Liver (tissue), 3 donors: Measurements from ENCODE around the gene HSPE1.
A peak's percentile ranks its signal among the peaks of the same experiment; 100 is the strongest.

Source experiments
- CTCF ChIP-seq: fragments of 150-350 bp; IDR thresholded peaks from 2 replicates; pipeline ENCODE4 v1.5.1; 2017; ENCODE audit warnings: improper control_type of control experiment, low read depth, low read length; ENCODE audit not compliant: missing input control
- FOXA2 ChIP-seq: IDR thresholded peaks from 2 replicates; pipeline ENCODE4 v1.6.1; 2016; ENCODE audit warnings: antibody characterized with exemption
- GABPA ChIP-seq, 2 donors: IDR thresholded peaks in 1 of 2; conservative IDR thresholded peaks in 1 of 2; 2 replicates each; pipeline ENCODE4 v1.6.1; 2016; ENCODE audit warnings: antibody characterized with exemption in 2 of 2, mild to moderate bottlenecking in 1 of 2, moderate library complexity in 1 of 2
- JUND ChIP-seq, 2 donors: IDR thresholded peaks; 2 replicates each; pipeline ENCODE4 v1.6.1; 2016; ENCODE audit warnings: antibody characterized with exemption in 2 of 2
- MAX ChIP-seq: IDR thresholded peaks from 2 replicates; pipeline ENCODE4 v1.6.1; 2016; ENCODE audit warnings: antibody characterized with exemption
- NR2F2 ChIP-seq: IDR thresholded peaks from 2 replicates; pipeline ENCODE4 v1.6.1; 2016; ENCODE audit warnings: antibody characterized with exemption
- RAD21 ChIP-seq, 2 donors: IDR thresholded peaks; 2 replicates each; pipeline ENCODE4 v1.6.1; 2016; ENCODE audit warnings: antibody characterized with exemption in 2 of 2, mild to moderate bottlenecking in 2 of 2
- REST ChIP-seq: IDR thresholded peaks from 2 replicates; pipeline ENCODE4 v1.6.1; 2016; ENCODE audit warnings: antibody characterized with exemption, mild to moderate bottlenecking
- TAF1 ChIP-seq: conservative IDR thresholded peaks from 2 replicates; pipeline ENCODE4 v1.6.1; 2016; ENCODE audit warnings: antibody characterized with exemption, mild to moderate bottlenecking
- YY1 ChIP-seq: IDR thresholded peaks from 2 replicates; pipeline ENCODE4 v1.6.1; 2016; ENCODE audit warnings: antibody characterized with exemption, mild to moderate bottlenecking
- ZBTB33 ChIP-seq: IDR thresholded peaks from 2 replicates; pipeline ENCODE4 v1.6.1; 2016; ENCODE audit warnings: antibody characterized with exemption
- donor health status: healthy.
- donor health status: healthy.

GRCh38 chr2:197499594-197500502, at the start of gene HSPE1, which contains the start of gene HSPD1:
- peak; percentile 75 to 90 for TF ChIP-seq GABPA (IDR thresholded peaks at IDR 0.05 in 1 of 2, conservative IDR thresholded peaks at IDR 0.05 in 1 of 2)
- no peak for TF ChIP-seq CTCF
- TF ChIP-seq YY1, result peak; percentile 98
- TF ChIP-seq MAX, result peak; percentile 65
- TF ChIP-seq FOXA2, result no peak
- TF ChIP-seq TAF1, result peak; percentile 90
- peak; percentile 87 to 93 for TF ChIP-seq JUND (IDR thresholded peaks at IDR 0.05)
- TF ChIP-seq REST, result peak; percentile 93
- no peak for TF ChIP-seq RAD21 (IDR thresholded peaks at IDR 0.05)
- TF ChIP-seq ZBTB33, result peak; percentile 91
- peak; percentile 97 for TF ChIP-seq NR2F2
